Raji (cell line): ENCODE data around the gene VAPB.

ENCODE experiments used
- POLR2A ChIP-seq: IDR thresholded peaks from 2 replicates; pipeline ENCODE4 v1.6.1; 2011; ENCODE audit warnings: low read depth, low read length, control low read depth; ENCODE audit not compliant: insufficient read depth

VAPB gene

DNA sequence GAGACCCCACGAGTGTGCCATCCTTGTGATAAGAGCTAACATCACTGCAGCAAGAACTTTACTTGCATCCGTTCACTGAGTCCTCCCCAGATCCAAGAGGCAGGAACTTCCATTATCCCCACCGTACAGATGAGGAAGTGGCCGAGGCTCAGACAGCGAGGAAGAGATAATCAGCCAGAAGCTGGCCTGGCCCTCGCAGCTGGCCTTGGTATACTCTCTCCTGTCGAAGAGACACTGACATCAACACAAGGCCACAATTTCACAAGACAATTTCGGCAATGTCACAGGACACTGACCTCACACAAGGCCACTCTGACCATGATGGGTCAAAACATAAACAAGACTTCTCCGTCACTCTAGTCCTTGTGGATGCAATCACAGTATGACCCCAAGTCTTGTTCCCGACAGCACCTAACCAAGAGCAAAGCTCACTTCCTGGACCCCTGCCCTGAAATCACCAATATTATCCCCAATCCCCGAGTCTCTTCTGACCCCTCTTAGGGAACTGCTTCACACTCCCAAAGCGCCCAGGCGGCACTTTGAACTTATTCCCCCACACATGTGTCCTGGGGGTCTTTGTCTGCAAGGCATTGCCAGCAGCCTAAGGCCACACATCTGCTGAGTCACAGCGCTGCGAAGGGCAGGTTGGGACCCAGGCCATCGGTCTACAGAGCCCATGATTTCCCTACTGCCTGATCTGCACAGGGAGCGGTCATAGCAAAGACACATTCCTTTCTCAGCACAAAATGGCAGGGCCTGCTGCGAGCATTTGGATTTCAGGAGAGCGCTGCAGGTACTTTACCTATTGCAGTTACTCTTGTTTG, 14.8 kb upstream of the VAPB start:
- TF ChIP-seq POLR2A, result no peak

DNA sequence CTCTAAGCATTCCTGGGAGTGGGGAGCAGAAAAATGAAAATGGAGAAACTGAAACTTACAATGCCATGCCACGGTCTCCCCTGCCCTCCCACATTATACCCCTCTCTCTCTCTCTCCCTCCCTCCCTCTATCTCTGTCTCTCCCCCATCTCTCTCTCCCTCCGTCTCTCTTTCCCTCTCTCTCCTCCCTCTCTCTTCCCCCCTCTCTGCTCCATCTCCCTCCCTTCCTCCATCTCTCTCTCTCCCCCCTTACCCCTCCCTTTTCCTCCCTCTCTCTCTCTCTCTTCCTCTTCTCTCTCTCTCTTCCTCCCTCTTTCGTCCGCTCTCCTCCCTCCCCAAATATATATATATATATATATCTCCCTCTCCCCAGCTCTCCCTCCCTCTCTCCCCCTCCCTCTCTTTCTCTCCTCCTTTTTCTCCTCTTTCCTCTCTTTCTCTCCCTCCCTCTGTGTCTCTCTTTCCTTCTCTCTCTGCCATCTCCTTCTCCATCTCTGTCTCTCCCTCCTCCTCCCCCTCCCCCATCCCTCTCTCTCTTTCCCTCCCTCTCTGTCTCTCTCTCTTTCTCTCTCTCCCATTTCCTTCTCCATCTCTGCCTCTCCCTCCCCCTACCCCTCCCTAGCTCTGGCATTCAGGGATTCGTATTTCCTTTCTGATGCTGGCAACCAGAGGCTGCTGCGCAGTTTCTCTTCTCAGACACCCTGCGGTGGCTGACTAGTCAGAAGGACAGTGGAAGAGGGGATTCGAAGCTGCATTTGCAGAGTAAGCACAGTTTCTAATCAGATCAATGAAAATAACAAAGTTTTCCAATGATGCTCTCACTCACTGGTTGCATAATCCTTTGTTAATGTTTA, 13.9 kb upstream of the VAPB start:
- no peak for TF ChIP-seq POLR2A

DNA sequence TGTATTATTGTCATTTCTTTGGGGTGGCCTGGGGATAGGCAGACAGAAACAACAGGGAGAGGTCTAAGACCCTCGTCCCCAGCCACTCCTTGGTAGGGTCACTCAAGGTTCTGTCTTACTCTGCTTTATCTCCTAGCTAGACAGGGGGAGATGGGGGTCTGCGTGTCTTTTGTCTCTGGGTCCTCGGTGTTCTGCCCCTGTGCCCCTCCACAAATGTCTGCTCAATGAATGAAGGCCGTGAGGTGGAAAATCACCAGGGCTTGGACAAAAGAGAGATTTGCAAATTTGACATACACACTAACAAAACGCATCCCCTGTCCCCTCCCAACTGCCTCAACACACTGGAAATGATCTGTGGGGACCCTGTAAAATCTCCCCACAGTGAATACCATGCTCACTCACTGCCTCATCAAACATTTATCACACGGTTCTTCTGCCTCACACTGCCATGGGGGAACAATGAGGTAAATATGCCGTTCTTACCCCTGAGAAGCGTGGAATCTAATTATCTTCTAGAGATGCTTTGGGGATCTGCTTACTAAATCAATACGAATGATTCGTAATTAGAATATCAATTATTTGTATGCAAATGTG, 13.2 kb upstream of the VAPB start:
- TF ChIP-seq POLR2A, result no peak

DNA sequence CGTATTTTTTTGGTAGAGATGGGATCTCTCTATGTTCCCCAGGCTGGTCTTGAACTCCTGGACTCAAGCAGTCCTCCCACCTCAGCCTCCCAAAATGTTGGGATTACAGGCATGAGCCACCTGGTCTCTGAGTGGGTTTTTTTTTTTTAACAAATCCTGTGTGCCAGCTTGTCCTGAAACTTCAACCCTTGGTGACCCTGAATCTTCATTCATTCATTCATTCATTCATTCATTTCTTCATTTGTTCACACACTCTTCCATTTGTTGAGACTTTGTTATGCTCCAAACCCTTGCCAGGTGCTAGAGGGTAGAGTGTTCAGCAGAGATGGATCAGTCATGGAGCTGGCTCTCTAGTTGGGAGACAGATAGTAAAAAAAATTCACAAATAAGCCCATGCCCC, 12.0 kb upstream of the VAPB start:
- TF ChIP-seq POLR2A, result no peak

DNA sequence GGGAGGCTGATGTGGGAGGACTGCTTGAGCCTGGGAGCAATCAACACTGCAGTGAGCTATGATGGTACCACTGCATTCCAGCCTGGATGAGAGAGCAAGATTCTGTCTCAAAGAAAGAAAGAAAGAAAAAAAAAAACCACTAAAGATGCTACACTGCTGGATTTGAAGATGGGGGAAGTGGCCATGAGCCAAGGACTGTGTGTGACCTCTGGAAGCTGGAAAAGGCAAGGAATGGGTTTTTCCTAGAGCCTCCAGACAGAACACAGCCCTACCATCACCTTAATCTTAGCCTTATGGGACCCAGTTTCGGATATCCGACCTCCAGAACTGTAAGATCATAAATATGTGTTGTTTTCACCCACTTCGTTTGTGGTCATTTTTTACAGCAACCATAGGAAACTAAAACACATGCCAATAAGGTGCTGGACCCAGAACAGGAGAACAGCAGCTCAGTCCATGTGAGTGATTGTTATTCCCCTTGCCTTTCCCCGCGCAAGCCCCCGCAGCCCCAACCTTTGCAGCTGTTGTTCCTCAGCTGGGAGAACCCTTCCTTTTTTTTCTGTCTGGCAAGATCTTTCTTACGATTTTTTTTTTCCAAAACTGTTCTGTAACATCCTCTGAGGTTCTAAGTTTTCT, 11.1 kb upstream of the VAPB start:
- TF ChIP-seq POLR2A, result no peak

DNA sequence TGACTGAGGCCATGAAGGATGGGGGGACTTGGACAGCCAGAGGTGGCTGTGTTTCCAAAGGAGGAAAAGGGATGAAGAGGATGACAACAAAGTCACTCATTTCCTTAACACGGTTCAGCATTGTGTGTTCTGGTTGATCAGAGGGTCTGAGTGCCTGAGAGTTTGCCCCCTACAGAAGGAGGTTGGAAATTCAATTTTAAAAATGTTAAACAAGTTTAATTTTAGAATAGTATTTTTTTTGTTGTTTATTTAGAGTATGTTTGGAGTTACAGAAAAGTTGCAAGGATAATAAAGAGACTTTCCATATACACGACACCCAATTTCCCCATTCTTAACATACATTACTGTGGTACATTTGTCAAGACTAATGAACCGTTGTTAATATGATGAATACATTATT, 10.3 kb upstream of the VAPB start:
- no peak for TF ChIP-seq POLR2A

DNA sequence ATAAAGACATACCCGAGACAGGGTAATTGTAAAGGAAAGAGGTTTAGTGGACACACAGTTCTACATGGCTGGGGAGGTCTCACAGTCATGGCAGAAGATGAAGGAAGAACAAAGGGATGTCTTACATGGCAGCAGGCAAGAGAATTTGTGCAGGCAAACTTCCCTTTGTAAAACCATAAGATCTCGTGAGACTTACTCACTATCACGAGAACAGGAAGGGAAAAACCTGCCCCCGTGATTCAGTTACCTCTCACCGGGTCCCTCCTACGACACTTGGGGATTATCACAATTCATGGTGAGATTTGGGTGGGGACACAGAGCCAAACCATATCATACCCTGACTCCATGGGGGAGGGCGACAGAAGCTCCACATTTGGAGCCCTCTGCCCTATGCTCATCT, 7.4 kb upstream of the VAPB start:
- no peak for TF ChIP-seq POLR2A

DNA sequence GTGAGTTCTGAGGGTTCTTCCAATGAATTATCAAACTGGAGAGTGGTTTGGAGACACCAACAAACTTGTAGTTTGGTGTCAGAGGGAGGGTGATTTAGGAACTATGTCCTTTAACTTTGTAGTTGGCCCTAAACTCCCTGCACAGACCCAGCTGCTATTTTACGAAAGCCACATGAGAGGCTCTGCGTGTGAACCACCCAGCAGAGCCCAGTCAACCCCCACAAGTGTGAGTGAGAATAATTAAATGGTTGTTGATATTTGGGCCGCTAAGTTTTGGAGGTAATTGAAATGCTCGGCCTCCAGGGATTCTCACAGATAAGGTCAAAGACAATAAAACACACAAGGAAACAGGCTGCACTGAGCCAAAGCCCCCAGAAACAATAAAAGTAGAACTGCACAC, 6.9 kb upstream of the VAPB start:
- TF ChIP-seq POLR2A, result no peak

DNA sequence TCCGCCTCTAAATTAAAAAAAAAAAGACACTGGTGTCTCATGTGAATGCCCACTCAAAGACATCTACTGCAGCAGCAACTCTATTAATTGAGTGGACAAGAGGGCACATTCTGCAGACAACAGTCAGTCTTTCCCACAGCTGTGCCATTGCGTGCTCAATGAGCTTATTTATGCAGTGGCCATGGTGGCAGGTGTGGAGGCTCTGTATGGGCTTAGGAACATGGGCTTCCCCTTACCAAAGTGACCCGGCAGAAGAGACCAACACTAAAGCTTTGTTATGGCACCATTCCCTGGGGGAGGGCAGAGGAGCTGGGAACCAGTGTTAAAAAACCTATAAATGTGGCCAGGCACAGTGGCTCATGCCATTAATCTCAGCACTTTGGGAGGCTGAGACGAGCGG, 4.2 kb upstream of the VAPB start:
- TF ChIP-seq POLR2A, result no peak

DNA sequence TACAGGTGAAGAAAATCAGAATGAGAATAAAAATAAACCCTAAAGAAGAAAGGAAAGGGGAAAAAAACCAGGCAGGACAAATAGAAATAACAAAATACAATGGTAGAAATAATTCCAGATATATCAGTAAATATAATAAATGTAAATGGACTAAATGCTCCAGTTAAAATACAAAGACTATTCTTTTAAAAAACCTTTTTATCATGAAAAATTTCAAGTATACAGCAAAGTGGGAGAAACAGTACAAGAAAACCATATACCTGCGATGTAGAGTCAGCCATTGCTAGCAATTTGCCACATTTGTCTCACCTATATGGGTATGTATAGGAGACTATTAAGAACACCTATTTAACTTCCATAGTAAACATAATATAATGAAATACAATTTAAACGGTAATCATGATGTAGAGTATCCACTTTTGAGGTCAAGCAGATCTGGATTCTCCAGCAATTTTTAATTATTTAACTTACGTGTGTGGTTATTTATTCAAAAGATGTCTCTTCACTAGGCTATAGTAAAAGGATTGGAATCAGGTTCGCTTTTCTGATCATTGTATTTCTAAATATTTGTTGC, 914 bp upstream of the VAPB start:
- TF ChIP-seq POLR2A, result no peak

DNA sequence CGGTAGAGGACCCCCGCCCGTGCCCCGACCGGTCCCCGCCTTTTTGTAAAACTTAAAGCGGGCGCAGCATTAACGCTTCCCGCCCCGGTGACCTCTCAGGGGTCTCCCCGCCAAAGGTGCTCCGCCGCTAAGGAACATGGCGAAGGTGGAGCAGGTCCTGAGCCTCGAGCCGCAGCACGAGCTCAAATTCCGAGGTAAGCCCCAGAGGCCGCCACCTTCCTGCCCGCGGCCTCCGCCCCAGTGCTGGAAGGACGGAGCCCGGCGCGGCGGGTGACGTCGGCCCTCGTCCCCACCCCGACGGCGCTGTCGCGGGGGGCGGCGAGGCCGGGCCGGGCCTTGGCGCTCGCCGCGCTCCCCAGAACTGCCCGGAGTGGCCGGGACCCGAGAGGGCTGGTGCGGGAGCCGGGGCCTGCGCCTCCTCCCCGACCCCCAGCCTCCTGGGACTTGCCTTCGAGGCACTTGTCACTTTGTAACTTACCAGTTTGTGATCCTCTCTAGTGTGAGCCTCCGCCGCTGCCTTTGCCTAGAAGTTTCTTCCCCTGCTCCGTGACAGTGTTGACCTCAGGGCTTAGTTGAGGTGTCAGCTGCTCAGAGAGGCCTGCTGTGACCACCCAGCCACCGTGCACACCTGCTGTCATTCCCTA, 417 bp downstream of the VAPB start:
- TF ChIP-seq POLR2A, result no peak

DNA sequence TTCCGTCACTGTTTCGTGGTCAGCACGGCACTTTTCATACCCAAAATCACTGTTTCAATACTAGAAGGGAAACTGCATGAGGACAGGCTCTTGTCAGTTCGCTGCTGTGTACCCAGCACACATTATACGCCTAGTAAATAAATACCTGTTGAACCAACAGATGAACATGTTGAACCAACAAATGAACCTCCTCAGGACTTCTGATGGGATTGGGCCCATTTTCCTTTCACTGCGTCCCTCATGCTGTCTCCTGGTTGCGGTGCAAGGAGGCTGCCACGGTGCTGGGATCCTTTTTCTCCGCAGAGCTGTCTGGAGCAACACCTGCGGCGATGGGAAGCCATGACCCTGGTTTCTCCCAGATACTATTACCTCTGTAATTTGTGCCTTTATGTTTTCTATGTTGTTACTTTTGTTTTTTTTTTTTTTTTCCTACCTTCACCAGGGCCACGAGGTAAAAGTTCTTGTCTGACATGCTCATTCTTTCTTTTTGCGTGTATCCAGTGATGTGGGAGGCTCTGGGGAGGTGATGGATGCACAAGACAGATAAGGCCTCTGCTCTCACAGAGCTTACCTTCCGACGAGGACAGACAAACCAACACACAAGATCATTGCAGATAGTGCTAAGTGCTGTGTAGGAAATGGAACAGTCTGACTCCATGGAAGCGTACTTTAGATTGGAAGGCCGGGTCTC, 1.1 kb downstream of the VAPB start:
- no peak for TF ChIP-seq POLR2A

DNA sequence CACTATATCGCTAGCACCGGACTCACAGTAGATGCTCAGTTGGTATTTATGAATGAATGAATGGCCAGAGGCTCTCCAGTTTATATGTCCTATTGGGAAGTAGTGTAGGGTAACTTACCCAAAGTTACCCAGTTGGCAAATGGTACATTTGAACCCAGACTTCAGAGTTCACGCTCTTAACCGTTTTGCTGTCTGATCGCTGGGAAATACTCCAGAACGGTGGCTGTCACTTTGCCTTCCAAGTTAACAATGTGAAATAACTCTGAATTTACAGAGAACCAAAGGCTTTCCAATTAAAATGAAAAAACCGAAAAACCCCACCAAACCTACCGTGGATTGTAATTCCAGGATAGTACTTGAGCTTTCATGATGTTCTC, 1.6 kb downstream of the VAPB start:
- TF ChIP-seq POLR2A, result no peak

DNA sequence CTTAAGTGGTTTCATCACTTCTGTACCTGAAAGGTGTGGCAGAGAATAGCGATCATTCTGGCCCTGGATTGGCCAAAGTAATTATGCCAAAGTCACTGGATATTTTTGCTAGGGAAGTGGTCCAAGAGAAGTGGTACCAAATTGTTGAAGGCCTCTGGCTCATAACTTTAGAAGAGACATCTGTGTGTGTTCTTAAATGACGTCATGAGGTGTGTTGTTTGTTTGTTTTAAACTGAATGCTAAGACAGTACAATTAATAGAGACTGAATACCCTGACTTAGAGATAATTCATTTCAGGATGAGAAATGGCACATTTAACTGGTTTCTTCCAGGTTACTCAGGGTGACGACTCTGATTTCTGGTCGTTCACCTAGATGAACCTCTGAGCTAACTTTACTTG, 3.3 kb downstream of the VAPB start:
- no peak for TF ChIP-seq POLR2A

DNA sequence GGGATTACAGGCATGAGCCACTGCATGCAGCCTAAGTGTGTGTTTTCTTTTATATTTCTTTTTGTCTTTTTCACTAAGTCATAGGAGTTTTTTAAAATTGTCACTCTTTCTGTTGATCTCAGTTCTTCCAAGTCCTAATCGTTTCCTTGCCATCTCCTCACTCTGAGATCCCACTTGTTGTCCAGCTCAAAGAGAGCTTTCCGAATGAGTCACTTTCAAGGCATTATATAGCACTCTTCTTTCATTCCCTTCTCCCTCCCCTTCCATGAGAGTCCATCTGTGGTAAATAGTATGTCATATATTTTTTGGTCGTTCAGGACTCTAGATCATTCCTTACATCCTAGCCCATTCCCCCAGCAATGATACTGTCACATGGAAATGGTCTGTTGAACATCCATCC, 4.3 kb downstream of the VAPB start:
- TF ChIP-seq POLR2A, result no peak

DNA sequence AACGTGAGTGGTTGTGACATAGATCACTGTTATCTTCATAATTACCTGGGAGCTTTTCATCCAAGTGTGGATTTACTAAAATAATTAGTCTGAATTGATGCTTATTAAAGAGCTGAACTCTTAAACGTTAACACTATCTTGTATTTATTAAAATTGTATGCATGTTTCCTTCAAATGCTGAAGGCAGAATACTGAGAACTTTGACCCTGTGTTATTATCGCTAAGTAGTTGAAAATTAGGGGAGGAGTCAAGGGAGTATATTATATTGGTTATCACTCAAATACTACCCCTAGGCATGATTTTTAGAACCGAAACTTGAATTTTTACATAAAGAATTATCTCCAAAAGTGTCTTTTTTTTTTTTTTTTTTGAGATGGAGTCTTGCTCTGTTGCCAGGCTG, 5.8 kb downstream of the VAPB start:
- no peak for TF ChIP-seq POLR2A
